Astrocyte of the cerebellum (primary cell): ENCODE results near the gene NALCN.

ENCODE experiments used
- DNase-seq: peaks from one replicate; pipeline ENCODE4 v3.0.0-alpha.2; 2011; ENCODE audit warnings: low read depth
- H3K4me3 ChIP-seq: 2 replicates; pipeline ENCODE4 v1.5.1; 2011; ENCODE audit warnings: mild to moderate bottlenecking, low read depth, low read length, moderate library complexity
- CTCF ChIP-seq: IDR thresholded peaks from 2 replicates; pipeline ENCODE4 v1.5.1; 2012; ENCODE audit warnings: low read length, low read depth, moderate library complexity, mild to moderate bottlenecking; ENCODE audit errors: missing control alignments
- in situ Hi-C: cut with HindIII; loops from 2 replicates; pipeline ENCODE4 v1.10.0; 2017; ENCODE audit warnings: low sequenced_read_pairs

Gene NALCN

DNA sequence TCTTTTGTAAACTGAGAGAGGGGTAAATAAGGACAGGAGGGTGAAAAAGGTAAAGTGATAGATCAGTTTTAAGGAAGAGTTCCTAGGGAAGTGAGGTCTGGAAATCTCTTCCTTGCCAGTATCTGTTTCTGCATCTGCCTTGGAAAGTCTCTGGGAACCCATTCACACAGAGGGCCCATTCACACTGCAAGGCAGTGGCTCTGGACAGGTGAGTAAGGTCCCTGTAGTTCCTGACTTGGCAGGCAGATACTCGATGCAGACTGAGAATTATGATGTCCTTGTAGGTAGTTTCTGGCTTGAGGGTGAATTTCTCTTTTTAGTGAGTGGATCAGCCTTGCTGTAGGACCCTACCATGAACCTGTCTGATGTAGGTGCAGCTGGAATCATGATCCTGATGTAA, 293.3 kb downstream of the NALCN start:
- in situ Hi-C loops = no loop called here
- DNase-seq = no peak
- TF ChIP-seq CTCF = no peak
- H3K4me3 ChIP-seq = no peak overlapping the region

DNA sequence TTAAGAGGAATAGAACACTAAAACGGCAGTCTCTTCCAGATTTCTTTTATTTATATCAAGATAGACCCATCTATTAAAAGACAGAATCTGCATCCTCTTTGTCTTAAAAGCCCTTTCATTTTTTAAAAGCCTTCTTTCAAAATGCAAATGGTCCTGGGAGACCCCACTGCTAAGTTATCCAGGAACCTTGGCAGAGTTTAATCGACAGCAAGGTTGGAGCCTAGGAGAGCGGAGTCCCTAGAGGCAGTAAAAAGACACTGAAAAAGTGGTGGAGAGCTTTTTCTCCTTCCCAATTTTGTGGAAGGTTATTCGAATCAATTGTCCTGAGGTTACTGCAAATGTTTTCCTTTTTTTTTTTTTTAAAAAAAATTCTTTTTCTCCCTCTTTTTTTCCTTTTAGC, 294.7 kb downstream of the NALCN start:
- DNase-seq = no peak
- no peak overlapping the region for H3K4me3 ChIP-seq
- TF ChIP-seq CTCF = no peak
- in situ Hi-C loops = no loop called here

- in situ Hi-C loops = no loop called here
- no peak overlapping the region for H3K4me3 ChIP-seq
- no peak for DNase-seq
- no peak for TF ChIP-seq CTCF
These were observed 296.3 kb downstream of the NALCN start for GRCh38 chr13:101120007-101120406.

DNA sequence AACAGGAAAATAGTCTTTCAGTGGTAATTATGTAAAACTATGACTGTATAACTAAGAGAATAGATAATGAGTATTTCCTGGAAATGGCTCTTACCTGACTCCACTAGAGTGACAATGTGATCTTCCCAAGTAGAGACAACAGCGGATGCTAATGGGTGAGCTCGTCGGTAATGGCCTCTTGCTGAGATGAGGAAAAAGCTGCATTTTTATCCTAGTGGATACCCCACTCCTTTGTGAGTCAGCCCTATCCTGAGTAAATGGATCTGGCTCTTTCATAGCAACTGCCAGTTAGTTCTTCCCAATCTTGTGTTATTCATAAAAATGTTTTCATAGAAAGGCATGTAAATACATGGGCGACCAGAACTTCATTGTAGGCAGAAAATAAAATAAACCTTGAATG, 299.5 kb downstream of the NALCN start:
- in situ Hi-C loops = loop anchor here (5.0 kb wide), 1 partner anchor 555 kb away; no protein-coding TSS in a partner anchor
- H3K4me3 ChIP-seq = no peak overlapping the region
- no peak for TF ChIP-seq CTCF
- no peak for DNase-seq

GRCh38 chr13:101116341-101116740, 300.0 kb downstream of the NALCN start:
- in situ Hi-C loops = loop anchor here (5.0 kb wide), 1 partner anchor 554 kb away; no protein-coding TSS in a partner anchor

DNA sequence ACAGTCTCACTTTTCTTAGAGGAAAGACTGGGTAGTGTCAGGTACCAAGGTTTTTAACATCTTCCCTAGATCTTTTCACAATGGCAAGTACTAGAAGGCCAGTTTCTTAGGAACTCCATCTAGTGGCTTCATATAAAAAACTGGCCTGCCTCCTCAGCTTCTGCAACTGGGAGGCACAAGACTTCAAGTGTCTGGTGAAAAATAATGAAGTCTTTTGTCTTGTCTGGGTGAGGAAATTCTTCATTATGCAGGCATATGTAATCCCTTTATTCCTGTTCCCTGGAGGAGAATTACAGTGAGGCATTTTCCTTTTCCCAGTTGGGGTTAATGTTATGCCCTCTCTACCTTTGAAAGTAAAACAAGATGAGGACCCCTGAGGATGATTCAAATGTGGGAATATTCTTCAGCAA, 300.5 kb downstream of the NALCN start:
- TF ChIP-seq CTCF = peak; percentile 59
- H3K4me3 ChIP-seq = no peak overlapping the region
- peak; percentile 26 for DNase-seq
- in situ Hi-C loops = loop anchor here (5.0 kb wide), 1 partner anchor 553 kb away; no protein-coding TSS in a partner anchor

More at GRCh38 chr13:101116341-101116740, 300.0 kb downstream of the NALCN start:
- no peak overlapping the region for H3K4me3 ChIP-seq
- no peak for TF ChIP-seq CTCF
- no peak for DNase-seq

DNA sequence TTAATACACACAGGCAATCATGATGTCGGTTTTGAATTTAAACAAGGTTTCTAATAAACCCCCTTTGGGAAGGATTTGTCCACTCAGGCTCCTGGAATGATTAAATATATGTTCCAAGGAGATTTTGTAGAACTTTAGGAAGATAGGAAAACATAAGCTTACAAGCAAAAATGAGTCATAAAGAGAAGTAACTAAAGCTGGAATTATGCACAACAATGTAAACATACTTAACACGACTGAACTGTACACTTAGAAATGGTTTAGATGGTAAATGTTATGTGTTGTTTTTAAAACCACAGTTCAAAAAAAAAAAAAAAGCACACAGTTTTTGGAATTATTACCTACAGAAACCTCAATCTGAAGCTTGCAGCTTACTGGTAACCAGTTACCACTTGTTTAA, 304.4 kb downstream of the NALCN start:
- no peak for DNase-seq

More for the DNA sequence above, 304.4 kb downstream of the NALCN start:
- in situ Hi-C loops = no loop called here
- H3K4me3 ChIP-seq = no peak overlapping the region
- TF ChIP-seq CTCF = no peak
